Activated T-cell treated with anti-CD3 and anti-CD28 coated beads, Interleukin-2, amount 50 U/mL, for 1 hour (primary cell): ENCODE results near the gene KIF17.
"Not testable (repeated sequence)": the region's sequence is repeated elsewhere in the genome, so short reads cannot be mapped to it uniquely, and the experiment has no call there.

ENCODE experiments used
- DNase-seq: peaks from one replicate; pipeline ENCODE4 v3.0.0-alpha.2; 2020

The KIF17 gene

GRCh38 chr1:20685099-20685662 lies 32.6 kb downstream of the KIF17 start:
- DNase-seq, result no peak

DNA sequence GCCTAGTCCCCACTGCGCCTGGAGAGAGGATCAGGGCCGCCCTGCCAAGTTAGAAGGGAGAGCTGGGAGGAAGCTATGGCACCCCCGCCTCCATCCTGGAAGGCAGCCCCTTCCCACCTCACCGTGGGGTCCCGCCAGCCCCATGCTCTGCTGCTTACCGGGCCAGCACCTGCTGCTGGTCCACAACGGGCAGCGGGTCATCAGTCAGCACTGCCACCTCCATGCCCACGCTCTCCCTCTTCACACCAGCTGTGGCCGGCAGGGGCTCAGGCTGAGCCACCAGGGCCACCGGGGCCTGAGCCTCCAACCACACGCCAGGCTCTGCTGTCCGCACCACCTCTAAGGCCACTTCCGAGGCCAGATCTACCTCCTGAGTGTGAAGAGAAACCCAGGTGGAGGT lies 33.2 kb downstream of the KIF17 start:
- DNase-seq, result no peak

GRCh38 chr1:20684050-20684620 lies 33.7 kb downstream of the KIF17 start:
- DNase-seq, result no peak

- DNase-seq, result no peak
These were observed 34.2 kb downstream of the KIF17 start for GRCh38 chr1:20683614-20684013.

- no peak for DNase-seq
These were observed 35.1 kb downstream of the KIF17 start for GRCh38 chr1:20682571-20683236.

DNA sequence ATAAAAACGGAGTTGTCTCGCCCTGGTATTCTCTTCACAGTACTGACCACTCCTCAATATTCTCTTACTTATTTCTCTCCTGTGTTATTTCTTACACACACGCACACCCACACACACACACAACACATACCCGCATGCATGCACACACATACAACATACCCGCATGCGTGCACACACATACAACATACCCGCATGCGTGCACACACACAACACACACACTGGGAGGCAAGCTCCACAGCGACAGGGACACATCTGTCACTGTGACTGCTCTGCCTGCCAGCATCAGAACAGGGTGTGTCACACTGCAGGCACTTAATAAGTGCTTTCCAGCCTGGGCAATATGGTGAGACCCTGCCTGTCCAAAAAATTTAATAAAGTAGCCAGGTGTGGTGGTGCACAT lies 35.8 kb downstream of the KIF17 start:
- no peak for DNase-seq

GRCh38 chr1:20680269-20680668 lies 37.5 kb downstream of the KIF17 start:
- DNase-seq, result no peak

GRCh38 chr1:20678599-20678998 lies 39.2 kb downstream of the KIF17 start:
- no peak for DNase-seq

DNA sequence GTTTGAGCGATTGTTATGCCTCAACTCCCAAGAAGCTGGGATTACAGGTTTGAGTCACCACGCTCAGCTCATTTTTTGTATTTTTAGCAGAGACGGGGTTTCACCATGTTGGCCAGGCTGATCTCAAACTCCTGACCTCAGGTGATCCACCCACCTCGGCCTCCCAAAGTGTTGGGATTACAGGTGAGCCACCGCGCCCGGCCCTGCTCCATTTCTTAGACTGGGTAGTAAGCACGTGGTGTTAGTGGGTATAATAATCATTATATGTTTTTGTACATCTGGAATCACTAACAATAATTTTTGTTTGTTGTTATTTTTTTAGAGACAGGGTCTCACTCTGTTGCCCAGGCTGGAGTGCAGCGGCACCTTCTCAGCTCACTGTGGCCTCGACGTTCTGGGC lies 44.2 kb downstream of the KIF17 start:
- DNase-seq, result not testable (repeated sequence)

DNA sequence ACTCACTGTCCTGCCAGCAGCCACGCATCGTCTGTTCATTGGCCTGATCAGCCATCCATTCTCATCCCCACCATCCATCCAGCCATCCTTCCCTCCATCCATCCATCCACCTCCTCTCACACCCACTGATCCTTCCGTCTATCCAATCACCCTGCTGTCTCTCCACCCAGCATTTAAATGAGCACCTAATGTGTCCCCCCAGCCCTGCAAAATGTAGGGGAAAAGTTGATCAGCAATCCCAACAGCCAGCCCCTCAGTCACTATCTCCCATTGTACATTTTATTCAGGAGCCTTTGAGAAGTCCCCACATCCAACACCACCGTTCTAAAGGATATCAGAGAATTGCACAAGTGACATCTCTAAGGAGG lies 45.6 kb downstream of the KIF17 start:
- DNase-seq, result no peak

GRCh38 chr1:20670936-20671335 lies 46.9 kb downstream of the KIF17 start:
- DNase-seq, result no peak

- DNase-seq, result no peak
These were observed 49.2 kb downstream of the KIF17 start for GRCh38 chr1:20668581-20668980.

DNA sequence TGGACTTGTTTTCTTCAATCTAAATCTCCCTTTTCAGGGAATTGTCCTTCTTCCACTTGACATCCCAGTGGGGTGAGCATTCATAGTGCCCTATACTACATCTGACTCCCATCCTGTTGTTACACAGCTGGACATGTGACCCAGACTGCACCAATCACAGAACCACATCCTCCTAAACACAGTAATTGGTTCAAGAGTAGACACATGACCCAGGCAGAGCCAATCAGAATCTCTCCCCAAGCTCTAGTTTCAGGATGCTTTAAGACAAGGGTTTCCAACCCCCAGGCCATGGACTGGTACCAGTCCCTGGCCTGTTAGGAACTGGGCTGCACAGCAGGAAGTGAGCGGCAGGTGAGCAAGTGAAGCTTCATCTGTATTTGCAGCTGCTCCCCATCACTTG lies 51.0 kb downstream of the KIF17 start:
- no peak for DNase-seq

DNA sequence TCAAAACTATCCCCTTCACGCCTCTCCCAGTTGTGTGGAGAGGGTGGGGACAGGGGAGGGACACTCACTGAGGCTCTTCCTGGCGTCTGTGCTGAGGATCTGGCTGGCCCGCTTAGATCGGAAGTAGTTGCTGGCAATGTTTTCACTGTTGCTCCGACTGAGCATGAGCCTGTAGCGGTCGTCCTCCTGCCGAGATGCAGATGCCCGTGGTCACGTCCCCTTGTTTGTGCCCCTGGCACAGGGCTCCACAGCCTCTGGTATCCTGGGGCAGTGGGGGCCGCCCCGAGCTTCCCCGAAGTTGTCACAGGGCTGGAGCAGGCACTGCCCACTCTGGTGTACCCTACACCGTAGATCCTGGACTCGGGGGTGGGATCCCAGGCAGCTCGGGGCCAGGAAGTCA lies 51.7 kb downstream of the KIF17 start:
- DNase-seq, result no peak

DNA sequence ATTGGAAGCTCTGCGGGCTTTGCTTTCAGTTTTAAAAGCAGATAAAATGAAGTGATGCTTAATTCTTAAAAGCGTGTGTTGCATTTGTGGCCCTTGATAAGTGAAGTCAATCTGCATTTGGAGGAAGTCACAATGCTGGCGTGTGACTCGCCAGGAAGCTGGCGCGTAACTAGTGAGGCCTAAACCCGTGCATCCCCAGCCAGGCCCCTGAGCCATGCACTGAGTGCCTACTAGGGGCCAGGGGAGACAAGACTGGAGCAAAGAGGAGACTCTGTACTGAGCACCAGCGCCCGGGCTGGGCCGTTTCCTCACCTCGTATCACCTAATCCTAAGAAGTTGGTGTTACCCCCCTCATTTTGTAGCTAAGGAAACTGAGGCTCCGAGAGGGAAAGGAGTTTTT lies 52.1 kb downstream of the KIF17 start:
- DNase-seq, result no peak

DNA sequence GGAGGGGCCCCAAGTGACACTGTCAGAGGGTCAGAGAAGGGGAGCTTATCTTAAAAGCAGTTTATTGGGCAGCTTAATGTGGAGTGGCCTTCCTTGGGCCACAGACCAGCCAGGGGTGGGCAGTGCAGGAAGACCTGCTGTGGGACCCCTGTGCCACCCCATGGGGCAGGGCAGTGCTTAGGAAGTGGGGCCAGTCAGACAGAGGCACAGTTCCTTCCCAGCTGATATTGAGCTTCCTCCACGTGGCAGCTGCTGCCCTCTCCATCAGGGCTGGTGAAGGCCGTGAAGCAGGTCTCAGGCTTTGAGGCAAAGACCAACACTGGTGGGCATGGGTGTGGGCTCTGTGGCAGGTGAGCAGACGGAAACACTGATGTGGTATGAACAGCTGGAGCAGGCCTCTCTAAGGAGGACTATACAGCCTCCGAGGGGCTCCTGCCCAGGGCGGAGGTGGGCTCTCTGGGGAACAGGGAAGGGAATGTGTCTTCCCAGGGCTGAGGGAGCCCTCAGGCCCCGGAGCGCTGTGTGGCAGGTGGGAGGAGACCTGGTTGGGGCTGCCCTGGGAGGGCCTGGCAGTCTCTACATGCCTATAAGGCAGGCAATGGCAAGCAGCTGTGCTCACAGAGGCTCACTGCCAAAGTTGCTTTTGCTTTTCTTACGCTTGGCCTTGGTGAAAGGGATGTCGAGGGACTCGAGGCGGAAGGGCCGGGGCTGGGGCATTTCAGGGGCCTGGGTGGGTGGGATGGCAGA lies 53.7 kb downstream of the KIF17 start:
- DNase-seq, result no peak

- DNase-seq, result no peak
These were observed 54.4 kb downstream of the KIF17 start for GRCh38 chr1:20663365-20663764.

GRCh38 chr1:20662110-20662475 lies 55.7 kb downstream of the KIF17 start:
- no peak for DNase-seq

- peak; percentile 91 for DNase-seq
These were observed 56.3 kb downstream of the KIF17 start, which contains the start of gene DDOST for GRCh38 chr1:20661207-20662109. Gene DDOST (minus strand): TSS chr1:20661369. CDS start chr1:20661350, 19 bp downstream.

DNA sequence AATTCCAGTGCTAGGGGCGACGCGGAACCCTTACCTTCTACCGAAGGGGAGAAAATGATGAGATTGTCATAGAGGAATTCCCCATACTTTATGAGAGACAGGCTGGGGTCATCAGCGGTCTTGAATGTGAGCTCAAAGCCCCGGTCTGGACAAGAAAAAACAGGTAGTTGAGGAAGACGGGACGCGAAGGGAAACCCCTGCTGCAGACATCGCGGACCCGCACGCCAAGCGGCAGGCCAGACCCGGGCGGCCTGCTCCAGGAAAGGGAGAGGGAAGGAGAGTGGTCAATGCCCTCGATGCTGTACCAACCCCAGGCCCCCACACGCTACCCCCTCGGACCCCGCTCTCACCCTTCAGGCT lies 57.0 kb downstream of the KIF17 start:
- no peak for DNase-seq

DNA sequence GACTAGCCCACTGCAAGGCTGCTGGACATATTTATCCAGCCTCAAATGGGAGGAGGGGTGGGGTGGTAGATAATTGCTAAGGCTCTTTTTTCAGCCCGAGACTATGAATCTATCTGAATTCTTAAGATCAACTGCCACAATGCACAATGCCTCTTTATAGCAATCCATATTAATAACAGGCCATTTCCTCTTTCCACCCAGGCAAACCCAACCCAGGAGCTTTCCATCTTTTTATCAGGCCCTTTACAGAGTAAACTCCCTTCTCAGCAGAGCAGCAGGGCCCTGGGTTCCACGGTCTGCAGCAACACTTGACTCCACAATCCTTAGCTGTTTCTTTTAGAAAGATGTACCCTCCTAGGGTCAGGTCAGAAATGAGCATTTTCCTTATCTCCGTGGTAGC lies 57.4 kb downstream of the KIF17 start:
- DNase-seq, result no peak

GRCh38 chr1:20658166-20658915 lies 59.5 kb downstream of the KIF17 start:
- no peak for DNase-seq
